ENCODE results near the gene NEO1.

- TF ChIP-seq, protein P1, sequence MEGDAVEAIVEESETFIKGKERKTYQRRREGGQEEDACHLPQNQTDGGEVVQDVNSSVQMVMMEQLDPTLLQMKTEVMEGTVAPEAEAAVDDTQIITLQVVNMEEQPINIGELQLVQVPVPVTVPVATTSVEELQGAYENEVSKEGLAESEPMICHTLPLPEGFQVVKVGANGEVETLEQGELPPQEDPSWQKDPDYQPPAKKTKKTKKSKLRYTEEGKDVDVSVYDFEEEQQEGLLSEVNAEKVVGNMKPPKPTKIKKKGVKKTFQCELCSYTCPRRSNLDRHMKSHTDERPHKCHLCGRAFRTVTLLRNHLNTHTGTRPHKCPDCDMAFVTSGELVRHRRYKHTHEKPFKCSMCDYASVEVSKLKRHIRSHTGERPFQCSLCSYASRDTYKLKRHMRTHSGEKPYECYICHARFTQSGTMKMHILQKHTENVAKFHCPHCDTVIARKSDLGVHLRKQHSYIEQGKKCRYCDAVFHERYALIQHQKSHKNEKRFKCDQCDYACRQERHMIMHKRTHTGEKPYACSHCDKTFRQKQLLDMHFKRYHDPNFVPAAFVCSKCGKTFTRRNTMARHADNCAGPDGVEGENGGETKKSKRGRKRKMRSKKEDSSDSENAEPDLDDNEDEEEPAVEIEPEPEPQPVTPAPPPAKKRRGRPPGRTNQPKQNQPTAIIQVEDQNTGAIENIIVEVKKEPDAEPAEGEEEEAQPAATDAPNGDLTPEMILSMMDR (IDR thresholded peaks at IDR 0.05) = no peak
- no peak for TF ChIP-seq MAX (IDR thresholded peaks at IDR 0.05)
- TF ChIP-seq, protein P2, sequence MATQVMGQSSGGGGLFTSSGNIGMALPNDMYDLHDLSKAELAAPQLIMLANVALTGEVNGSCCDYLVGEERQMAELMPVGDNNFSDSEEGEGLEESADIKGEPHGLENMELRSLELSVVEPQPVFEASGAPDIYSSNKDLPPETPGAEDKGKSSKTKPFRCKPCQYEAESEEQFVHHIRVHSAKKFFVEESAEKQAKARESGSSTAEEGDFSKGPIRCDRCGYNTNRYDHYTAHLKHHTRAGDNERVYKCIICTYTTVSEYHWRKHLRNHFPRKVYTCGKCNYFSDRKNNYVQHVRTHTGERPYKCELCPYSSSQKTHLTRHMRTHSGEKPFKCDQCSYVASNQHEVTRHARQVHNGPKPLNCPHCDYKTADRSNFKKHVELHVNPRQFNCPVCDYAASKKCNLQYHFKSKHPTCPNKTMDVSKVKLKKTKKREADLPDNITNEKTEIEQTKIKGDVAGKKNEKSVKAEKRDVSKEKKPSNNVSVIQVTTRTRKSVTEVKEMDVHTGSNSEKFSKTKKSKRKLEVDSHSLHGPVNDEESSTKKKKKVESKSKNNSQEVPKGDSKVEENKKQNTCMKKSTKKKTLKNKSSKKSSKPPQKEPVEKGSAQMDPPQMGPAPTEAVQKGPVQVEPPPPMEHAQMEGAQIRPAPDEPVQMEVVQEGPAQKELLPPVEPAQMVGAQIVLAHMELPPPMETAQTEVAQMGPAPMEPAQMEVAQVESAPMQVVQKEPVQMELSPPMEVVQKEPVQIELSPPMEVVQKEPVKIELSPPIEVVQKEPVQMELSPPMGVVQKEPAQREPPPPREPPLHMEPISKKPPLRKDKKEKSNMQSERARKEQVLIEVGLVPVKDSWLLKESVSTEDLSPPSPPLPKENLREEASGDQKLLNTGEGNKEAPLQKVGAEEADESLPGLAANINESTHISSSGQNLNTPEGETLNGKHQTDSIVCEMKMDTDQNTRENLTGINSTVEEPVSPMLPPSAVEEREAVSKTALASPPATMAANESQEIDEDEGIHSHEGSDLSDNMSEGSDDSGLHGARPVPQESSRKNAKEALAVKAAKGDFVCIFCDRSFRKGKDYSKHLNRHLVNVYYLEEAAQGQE (IDR thresholded peaks at IDR 0.05) = no peak
These were observed 195.1 kb downstream of the NEO1 start for GRCh38 chr15:73247331-73247730.
